ENCODE data around the gene DNAJC15. TPM values are rescaled to one million over a fixed set of nuclear protein-coding genes. Genes with fewer than 3 reads are reported as not detected.

The DNAJC15 gene
- total RNA-seq, 1 donor from 2014 or later = 17.1 TPM

- Mint-ChIP-seq H3K27ac (ENCODE audit: unreplicated experiment) (no peak overlapping the region), H3K4me1 (ENCODE audit: low read depth, unreplicated experiment) (no peaks in the 10 kb centered on the region), H3K27me3 (ENCODE audit: unreplicated experiment) (peaks cover 3% of the 10 kb centered on the region), H3K9me3 (ENCODE audit: unreplicated experiment) (no peaks in the 10 kb centered on the region), H3K4me3 (ENCODE audit: unreplicated experiment) (no peak overlapping the region), H3K36me3 (ENCODE audit: unreplicated experiment) (no peaks in the 10 kb centered on the region)
- TF ChIP-seq, protein P1, sequence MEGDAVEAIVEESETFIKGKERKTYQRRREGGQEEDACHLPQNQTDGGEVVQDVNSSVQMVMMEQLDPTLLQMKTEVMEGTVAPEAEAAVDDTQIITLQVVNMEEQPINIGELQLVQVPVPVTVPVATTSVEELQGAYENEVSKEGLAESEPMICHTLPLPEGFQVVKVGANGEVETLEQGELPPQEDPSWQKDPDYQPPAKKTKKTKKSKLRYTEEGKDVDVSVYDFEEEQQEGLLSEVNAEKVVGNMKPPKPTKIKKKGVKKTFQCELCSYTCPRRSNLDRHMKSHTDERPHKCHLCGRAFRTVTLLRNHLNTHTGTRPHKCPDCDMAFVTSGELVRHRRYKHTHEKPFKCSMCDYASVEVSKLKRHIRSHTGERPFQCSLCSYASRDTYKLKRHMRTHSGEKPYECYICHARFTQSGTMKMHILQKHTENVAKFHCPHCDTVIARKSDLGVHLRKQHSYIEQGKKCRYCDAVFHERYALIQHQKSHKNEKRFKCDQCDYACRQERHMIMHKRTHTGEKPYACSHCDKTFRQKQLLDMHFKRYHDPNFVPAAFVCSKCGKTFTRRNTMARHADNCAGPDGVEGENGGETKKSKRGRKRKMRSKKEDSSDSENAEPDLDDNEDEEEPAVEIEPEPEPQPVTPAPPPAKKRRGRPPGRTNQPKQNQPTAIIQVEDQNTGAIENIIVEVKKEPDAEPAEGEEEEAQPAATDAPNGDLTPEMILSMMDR (IDR thresholded peaks at IDR 0.05; ENCODE audit: partially characterized antibody, unreplicated experiment) = no peak
- DNase-seq = no peak
Observed at GRCh38 chr13:42981853-42982252, 41.5 kb upstream of the DNAJC15 start.

DNA sequence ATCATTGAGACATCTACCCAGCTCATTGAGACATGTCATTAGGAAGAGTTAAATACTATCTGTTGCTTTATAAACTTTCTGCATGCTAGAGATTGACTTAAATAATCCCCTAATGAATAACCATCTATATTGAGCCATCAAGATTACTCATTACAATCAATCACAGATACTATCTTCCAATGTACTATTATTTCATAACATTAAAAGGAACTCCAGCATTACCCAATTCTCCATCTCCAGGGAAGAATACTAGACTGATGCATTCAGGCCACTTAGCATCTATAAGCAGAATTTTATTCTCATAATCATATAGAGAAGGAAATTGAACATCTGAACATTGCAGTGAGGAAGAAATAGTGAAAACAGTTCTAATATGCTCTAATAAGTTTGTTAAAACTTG lies 39.4 kb upstream of the DNAJC15 start:
- Mint-ChIP-seq H3K36me3 (ENCODE audit: unreplicated experiment) (no peaks in the 10 kb centered on the region), H3K9me3 (ENCODE audit: unreplicated experiment) (no peaks in the 10 kb centered on the region), H3K4me3 (ENCODE audit: unreplicated experiment) (no peak overlapping the region), H3K27me3 (ENCODE audit: unreplicated experiment) (peaks cover 3% of the 10 kb centered on the region), H3K27ac (ENCODE audit: unreplicated experiment) (no peak overlapping the region), H3K4me1 (ENCODE audit: low read depth, unreplicated experiment) (no peaks in the 10 kb centered on the region)
- TF ChIP-seq, protein P1 (IDR thresholded peaks at IDR 0.05; ENCODE audit: partially characterized antibody, unreplicated experiment) = no peak
- DNase-seq = no peak

DNA sequence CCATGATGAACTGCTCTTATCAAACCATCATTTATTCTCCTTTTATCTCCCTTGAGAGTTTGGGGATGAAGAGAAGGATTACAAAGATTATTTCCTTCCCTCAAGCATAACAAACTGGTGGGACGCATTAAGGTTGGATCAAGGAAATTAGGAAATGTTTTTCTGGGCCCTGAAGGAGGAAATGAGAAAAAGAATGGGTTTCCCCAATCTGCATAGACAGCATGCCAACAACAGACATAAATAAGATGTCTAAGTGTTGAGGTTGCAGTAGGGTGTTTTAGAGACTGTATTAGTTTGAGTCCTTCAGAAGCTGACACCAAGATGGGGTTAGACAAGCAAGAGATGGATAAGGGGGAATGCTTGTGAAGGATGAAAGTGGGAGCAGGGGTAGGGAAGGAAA lies 38.7 kb upstream of the DNAJC15 start:
- Mint-ChIP-seq H3K27me3 (ENCODE audit: unreplicated experiment) (peaks cover 3% of the 10 kb centered on the region), H3K27ac (ENCODE audit: unreplicated experiment) (no peak overlapping the region), H3K36me3 (ENCODE audit: unreplicated experiment) (no peaks in the 10 kb centered on the region), H3K9me3 (ENCODE audit: unreplicated experiment) (no peaks in the 10 kb centered on the region), H3K4me3 (ENCODE audit: unreplicated experiment) (no peak overlapping the region), H3K4me1 (ENCODE audit: low read depth, unreplicated experiment) (no peaks in the 10 kb centered on the region)
- no peak for DNase-seq
- TF ChIP-seq, protein P1 (IDR thresholded peaks at IDR 0.05; ENCODE audit: partially characterized antibody, unreplicated experiment) = no peak

DNA sequence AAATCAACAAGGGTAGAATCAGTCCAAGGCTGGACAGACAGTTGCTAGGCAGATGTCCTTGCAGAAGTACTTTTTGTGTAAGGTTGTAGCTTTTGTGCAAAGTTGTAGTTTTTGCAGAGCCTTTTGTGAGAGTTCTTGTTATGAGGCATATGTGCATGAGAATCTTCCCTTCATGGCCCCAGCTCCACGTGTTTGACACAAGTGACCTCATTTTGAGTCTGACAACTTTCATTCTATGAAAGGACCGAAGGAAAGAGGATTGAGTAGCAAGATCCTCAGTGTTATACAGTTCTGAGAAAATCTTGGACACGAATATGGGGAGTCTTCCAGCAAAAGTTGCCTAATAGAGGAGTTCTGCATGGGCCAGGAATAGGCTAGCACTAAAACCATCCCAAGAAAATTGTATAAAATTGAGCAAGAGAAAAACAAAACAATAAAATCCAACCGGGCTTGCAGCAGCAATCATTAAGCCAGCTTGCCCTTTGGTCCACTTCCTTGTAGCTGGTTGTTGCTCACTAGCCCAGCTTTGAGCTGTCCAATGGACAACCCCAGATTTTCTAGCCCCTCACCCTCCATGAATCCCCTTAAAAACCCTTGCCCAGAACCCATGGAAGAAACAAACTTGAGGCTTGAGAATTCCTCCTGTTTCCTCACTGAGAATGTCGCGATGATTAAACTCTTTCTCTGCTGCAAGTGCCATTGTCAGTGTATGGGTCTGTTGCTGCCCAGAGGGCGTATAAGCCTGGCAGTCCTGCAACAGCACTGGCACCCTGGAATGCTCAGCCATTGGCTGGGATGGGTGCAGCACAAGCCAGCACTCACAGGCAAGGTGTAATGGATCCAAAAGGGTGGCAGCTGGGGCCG lies 37.8 kb upstream of the DNAJC15 start:
- Mint-ChIP-seq H3K36me3 (ENCODE audit: unreplicated experiment) (no peaks in the 10 kb centered on the region), H3K4me1 (ENCODE audit: low read depth, unreplicated experiment) (peaks cover 7% of the 10 kb centered on the region), H3K4me3 (ENCODE audit: unreplicated experiment) (no peak overlapping the region), H3K27ac (ENCODE audit: unreplicated experiment) (no peak overlapping the region), H3K9me3 (ENCODE audit: unreplicated experiment) (no peaks in the 10 kb centered on the region), H3K27me3 (ENCODE audit: unreplicated experiment) (peaks cover 3% of the 10 kb centered on the region)
- TF ChIP-seq, protein P1 (IDR thresholded peaks at IDR 0.05; ENCODE audit: partially characterized antibody, unreplicated experiment) = no peak
- DNase-seq = no peak

DNA sequence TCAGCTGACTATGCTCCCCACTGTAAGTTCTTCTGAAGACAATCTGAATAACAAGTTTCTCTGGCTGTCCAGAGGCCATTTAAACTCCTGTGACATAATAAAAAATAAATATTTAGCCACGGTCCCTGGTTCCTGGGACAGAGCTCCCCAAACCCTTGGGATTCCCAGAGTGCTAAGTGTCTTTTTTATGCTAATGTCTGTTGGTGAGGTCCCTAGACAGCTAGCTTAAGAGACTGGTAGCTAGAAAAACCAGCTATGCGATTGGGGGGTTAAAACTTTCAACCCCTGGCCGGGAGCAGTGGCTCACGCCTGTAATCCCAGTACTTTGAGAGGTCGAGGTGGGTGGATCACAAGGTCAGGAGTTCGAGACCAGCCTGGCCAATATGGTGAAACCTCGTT lies 37.2 kb upstream of the DNAJC15 start:
- peaks cover 3% of the 10 kb centered on the region for H3K27me3 Mint-ChIP-seq (ENCODE audit: unreplicated experiment)
- no peaks in the 10 kb centered on the region for H3K36me3 Mint-ChIP-seq (ENCODE audit: unreplicated experiment)
- no peak overlapping the region for H3K27ac Mint-ChIP-seq (ENCODE audit: unreplicated experiment)
- TF ChIP-seq, protein P1 (IDR thresholded peaks at IDR 0.05; ENCODE audit: partially characterized antibody, unreplicated experiment) = no peak
- no peaks in the 10 kb centered on the region for H3K9me3 Mint-ChIP-seq (ENCODE audit: unreplicated experiment)
- H3K4me3 Mint-ChIP-seq (ENCODE audit: unreplicated experiment) = no peak overlapping the region
- H3K4me1 Mint-ChIP-seq (ENCODE audit: low read depth, unreplicated experiment) = peaks cover 11% of the 10 kb centered on the region
- no peak for DNase-seq

Measured in glutamatergic neuron (in vitro differentiated cells).